Activated T-cell treated with anti-CD3 and anti-CD28 coated beads, Interleukin-2, amount 50 U/mL, for 48 hours (primary cell): Measurements from ENCODE around the gene RNF217.
"Not testable (repeated sequence)": the region's sequence is repeated elsewhere in the genome, so short reads cannot be mapped to it uniquely, and the experiment has no call there.

Experiments
- DNase-seq, 2 experiments: peaks; one replicate each; pipeline ENCODE4 v3.0.0-alpha.2; 2020

The RNF217 gene

GRCh38 chr6:125019918-125020317 lies 57.7 kb downstream of the RNF217 start:
- no peak for DNase-seq

- no peak for DNase-seq
Observed at GRCh38 chr6:125020385-125020784, 58.1 kb downstream of the RNF217 start.

DNA sequence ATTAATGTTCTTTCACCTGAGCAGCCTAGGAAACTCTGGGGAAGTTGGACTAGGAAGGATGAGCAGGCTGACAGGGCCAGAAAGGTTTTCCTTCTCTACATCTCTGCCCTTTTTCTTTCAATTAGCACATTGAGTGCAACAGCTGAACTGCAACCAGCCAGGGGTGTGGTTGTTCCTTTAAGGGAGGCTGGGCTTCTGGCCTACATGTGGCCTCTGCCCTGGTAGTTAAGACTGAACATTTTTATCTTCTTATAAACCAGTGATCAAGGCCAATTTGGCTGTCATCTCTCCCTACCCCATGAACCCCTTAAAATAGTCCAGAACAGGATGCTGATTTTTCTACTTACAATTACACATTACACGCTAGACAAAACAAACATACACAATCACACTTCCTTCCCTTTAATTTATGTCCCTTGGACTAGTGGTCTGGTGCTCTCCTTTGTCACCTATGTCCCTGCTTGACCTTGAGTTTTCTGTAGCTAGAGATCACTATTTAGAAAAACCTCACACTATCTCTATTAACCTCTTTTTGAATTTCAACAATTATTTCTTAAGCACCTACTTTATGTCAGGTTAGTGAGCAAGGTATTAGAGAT lies 60.3 kb downstream of the RNF217 start:
- no peak for DNase-seq

DNA sequence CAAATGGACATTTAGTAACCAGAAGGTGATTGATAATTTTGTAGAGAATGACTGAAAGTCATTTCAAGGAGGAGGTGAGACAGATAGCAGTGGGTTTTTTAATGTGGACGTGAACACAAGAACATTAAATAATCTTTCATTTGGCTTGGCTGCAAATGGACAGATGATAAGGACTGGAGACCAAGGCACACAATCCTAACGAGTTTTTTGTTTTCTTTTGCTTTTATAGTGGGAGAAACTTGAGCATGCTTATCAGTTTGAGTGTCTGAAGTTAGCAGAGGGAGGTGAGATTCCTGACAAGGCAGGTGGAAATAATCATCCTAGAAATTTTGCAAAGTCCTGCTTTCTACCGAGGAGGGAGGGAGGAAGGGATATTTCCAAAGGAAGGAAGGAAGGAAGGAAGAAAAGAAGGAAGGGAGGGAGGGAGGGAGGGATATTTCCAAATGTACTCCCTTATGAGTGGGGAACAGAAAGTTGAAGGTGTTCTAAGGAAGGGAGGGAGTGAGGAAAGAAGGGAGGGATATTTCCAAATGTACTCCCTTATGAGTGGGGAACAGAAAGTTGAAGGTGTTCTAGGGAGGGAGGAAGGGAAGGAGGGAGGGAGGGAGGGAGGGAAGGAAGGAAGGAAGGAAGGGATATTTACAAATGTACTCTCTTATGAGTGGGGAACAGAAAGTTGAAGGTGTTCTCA lies 63.1 kb downstream of the RNF217 start:
- DNase-seq = no peak

DNA sequence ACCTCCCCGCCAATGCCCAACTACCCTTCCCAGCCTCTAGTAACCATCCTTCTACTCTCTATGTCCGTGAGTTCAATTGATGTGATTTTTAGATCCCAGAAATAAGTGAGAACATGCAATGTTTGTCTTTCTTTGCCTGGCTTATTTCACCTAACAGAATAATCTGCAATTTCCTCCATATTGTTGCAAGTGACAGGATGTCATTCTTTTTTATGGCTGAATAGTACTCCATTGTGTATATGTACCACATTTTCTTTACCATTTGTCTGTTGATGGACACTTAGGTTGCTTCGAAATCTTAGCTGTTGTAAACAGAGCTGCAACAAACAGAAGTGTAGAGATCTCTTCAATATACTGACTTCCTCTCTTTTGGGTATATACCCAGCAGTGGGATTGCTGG lies 65.0 kb downstream of the RNF217 start:
- no peak for DNase-seq

DNA sequence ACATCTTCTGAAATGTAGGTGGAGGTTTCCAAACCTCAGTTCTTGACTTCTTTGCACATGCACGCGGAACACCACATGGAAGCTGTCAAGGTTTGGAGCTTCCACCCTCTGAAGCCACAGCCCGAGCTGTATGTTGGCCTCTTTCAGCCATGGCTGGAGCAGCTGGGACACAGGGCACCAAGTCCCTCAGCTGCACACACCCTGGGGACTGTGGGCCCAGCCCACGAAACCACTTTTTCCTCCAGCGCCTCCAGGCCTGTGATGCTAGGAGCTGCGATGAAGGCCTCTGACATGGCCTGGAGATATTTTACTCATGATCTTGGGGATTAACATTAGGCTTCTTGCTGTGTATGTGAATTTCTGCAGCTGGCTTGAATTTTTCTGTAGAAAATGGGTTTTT lies 68.7 kb downstream of the RNF217 start:
- no peak for DNase-seq

- DNase-seq = no peak
Observed at GRCh38 chr6:125031385-125031784, 69.1 kb downstream of the RNF217 start.

DNA sequence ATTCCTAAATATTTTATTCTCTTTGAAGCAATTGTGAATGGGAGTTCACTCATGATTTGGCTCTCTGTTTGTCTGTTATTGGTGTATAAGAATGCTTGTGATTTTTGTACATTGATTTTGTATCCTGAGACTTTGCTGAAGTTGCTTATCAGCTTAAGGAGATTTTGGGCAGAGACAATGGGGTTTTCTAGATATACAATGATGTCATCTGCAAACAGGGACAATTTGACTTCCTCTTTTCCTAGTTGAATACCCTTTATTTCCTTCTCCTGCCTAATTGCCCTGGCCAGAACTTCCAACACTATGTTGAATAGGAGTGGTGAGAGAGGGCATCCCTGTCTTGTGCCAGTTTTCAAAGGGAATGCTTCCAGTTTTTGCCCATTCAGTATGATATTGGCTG lies 72.7 kb downstream of the RNF217 start:
- not testable (repeated sequence) for DNase-seq

DNA sequence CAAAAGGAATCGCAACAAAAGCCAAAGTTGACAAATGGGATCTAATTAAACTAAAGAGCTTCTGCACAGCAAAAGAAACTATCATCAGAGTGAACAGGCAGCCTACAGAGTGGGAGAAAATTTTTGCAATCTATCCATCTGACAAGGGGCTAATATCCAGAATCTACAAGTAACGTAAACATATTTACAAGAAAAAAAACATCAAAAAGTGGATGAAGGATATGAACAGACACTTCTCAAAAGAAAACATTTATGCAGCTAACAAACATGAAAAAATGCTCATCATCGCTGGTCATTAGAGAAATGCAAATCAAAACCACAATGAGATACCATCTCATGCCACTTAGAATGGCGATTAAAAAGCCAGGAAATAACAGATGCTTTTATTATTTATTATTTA lies 74.2 kb downstream of the RNF217 start:
- not testable (repeated sequence) for DNase-seq

DNA sequence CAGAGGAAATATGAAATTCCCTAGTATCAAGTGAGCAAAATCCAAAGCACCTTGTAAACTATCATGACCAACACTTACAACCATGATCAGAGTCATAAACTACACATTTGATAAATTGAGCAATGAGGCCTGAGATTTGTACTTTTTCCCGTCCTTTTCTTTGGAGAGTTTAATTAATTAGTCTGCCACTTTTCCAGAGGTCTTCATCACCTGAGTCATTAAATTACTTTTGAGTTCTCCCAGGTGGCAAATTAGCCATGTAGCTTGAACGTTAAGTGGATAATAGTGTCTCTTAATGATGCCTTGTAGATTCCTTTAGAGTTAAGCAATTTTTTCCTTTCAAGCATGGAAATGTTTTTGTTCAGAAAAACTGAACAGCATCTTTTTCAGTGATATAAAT lies 75.6 kb downstream of the RNF217 start:
- DNase-seq = no peak

DNA sequence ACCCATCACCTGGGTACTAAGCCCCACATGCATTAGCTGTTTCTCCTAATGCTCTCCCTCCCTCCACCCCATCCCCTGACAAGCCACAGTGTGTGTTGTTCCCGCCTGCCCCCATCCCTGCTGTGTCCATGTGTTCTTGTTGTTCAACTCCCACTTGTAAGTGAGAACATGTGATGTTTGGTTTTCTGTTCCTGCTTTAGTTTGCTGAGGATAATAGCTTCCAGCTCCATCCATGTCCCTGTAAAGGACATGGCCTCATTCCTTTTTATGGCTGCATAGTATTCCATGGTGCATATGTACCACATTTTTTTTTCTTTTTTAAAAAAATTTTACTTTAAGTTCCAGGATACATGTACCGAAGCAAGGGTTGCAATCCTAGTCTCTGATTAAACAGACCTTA lies 76.7 kb downstream of the RNF217 start:
- no peak for DNase-seq

DNA sequence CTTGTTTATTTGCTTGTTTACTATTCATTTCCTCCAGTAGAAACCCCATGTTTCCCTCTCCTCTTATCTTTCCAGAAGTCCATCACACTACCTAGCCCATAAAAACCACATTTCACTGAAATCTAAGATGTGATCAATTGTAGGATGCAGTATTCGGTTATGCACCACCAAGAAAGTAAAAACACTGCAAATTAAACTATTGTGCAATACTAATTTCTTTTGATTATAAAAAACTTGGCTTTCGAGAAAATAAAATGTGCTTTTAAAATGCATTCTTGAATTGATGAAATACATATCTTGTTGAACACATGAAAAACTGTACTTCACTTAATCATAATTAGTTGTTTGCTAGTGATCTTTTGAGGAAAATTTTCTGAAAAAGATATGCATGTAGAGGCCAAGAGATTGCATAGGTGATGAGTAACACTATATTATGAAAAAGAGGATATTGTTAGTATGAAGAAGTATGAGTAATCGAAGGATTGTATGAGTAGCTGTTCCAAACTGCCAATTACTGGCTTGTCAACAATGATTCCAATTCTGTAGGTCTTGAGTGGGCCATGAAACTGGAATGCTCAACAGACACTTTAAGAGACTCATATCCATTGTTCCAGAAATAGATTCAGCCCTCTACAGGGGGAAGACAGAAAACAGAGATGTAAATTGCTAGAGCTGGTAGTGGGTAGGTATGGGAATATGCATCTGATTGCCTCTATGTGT lies 79.7 kb downstream of the RNF217 start:
- no peak for DNase-seq

DNA sequence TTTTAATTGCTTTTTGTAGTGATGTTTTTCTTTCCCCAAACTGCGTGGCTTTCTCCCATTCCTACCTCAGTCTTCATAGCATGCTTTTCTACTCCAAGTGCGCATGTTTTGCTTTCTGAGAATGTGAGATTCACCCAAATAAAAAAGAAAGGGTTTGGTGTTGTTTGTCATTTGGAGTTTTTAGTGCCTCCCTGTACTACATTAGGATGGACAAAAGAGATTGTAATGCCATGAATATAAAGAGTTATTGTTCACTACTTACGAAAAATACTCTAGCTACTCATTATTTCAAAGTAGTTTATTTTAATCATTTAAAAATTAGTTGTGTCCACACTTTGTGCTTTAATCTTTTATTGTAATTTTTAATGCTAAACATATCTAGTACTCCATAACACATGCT lies 81.8 kb downstream of the RNF217 start:
- DNase-seq = no peak

DNA sequence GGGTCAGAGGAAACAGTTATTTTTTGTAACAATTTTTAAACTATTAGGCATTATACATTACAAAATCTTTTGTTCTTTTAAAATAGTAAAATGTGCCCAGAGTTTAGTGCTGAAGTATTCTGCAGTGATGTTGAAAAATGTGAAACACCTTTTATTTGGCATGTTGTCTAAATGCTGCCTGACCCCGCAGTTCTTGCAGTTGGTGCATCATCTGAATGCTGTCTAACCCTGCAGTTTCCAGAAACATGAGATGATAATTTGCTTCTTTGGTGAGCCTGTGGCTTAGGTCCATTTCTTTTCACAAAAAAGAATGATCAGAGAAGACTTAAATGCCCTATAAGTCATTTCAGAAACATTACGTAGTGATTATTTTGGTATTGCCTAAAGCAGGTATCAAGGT lies 82.4 kb downstream of the RNF217 start:
- DNase-seq = no peak

GRCh38 chr6:125046107-125046925 lies 84.1 kb downstream of the RNF217 start:
- no peak for DNase-seq

- DNase-seq = no peak
Observed at GRCh38 chr6:125048274-125048673, 86.0 kb downstream of the RNF217 start.

DNA sequence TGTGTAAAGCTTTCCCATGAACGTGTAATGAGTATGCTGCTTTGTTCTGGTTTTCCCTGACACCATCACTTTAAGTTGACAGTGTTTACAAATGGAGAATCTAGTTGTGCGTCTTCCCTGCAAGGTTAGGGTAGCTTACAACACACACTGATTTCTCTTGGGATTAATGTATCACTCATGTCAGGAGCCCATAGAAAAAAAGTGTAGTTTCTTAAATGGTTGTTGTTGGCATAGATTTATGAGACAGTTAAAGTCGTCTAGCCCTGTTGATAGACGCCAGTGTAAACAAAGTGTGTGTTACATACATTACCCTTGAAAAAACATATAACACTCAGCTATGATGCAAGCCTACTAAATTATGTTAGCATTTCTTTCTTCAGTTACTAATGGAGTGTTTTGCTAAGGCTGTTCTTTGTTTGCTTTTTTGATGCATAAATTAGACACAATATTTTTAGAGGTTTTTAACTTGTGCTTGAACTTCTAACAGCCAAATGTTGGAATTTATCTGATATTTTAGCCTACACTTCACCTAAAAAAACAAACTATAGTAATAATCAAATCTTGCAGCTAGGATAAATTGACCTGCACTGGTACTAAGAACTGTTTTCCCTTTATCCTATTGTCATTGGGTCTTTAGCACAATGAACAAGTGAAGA lies 88.6 kb downstream of the RNF217 start:
- DNase-seq = no peak

DNA sequence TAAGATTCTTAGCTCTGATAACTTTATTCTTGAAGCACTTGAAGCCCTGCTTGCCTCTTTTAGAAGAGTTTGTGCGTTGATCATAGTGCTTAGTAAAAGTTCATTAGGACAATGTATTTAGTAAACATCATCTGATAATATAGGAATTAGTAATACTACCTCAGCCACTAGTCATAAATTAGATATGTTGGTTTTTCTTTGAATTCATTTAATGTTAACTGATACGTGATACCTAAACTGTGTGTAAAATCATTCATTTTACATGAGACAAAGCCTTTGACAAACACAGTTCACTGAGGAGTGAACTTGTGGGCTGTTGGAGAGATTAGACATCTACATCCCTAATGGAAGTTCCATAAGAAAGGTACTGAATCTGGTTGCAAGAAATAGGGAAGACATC lies 91.6 kb downstream of the RNF217 start:
- no peak for DNase-seq

DNA sequence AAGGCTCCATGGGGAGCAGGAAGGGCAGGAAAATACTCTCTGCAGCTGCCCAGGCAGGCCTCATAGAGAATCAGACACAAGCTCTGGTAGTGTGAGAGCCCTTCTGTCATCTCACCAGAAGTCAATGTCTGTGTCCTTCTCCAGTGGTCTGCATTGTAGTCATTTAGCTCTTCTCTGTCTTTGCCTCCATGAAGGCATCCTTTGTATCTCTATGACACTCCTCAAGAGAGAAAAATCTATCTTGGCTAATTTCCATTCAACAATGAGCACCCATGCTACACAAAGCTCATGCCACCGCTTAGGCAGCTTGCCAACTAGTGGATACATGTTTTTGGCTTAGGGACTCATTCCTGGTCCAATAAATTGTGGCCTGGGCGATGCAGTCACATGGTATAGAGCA lies 92.1 kb downstream of the RNF217 start:
- no peak for DNase-seq

DNA sequence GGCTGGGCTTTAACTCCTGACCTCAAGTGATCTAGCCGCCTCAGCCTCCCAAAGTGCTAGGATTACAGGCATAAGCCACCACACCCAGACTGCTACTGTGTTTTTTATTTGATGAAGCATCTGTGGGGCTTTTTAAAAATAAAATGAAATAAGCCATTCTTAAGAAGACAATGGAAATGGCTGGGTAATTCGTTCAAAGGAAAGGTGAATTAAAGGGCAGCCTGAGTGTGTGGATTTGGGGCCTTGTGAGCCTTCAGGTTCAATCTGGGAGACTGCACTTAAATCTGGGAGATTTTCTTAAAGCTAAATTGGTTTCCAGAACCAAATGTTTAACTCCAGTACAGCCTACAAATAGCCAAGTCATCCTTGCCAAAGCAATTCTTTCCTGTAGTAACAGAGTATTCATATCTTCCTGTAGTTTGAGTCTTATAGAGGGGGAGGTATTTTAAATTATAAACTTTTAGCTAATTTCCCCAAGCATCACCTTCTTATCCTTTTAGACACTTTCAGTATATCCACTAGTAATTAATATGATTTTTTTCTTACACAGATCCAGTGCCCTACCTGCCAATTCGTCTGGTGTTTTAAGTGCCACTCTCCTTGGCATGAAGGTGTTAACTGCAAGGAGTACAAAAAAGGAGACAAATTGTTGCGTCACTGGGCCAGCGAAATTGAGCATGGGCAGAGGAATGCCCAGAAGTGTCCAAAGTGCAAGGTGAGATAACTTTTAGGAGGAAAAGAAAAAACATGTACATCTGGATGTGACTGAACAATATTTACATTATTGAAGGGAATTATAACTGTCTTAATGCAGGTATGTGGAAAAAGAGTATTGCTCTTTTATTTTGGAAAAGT lies 95.4 kb downstream of the RNF217 start:
- DNase-seq = no peak

- no peak for DNase-seq
Observed at GRCh38 chr6:125058546-125058945, 96.3 kb downstream of the RNF217 start.

DNA sequence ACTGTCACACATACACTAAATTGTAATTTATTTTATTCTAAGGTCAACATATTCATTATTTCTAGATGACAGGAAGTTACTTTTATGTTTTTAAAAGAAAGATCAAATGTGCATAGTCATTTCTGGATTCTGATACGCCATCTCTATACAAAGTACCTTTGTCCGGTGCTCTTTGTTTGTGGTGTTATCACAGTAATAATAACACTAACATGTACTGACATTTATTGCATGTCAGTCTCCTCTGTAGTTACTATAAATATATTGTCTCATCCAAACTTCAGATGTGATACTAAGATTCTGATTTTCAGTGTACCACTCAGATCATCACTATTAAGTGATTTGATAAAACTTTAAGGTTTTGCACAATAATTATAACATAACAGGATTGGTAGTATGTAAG lies 101.1 kb downstream of the RNF217 start:
- DNase-seq = no peak
